Activated T-cell treated with anti-CD3 and anti-CD28 coated beads, Interleukin-2, amount 50 U/mL, for 72 hours (primary cell): ENCODE results near the gene FKBP3. TPM values are rescaled to one million over a fixed set of nuclear protein-coding genes. Genes with fewer than 3 reads are reported as not detected.
A peak's percentile ranks its signal among the peaks of the same experiment; 100 is the strongest.
"Not testable (repeated sequence)": the region's sequence is repeated elsewhere in the genome, so short reads cannot be mapped to it uniquely, and the experiment has no call there.

Experiments
- ATAC-seq, 2 donors: fragments of 150-1000 bp; cut with Tn5 transposase; replicated peaks in 1 of 2; 2 replicates each; pipeline ENCODE4 v1.10.0; 2021; ENCODE audit warnings: moderate library complexity in 2 of 2, mild to moderate bottlenecking in 1 of 2
- DNase-seq, 2 donors: peaks; one replicate each; pipeline ENCODE4 v3.0.0; 2021 to 2022; ENCODE audit warnings: mixed read lengths in 1 of 2
- H3K27ac Mint-ChIP-seq: one replicate; pipeline ENCODE4 v1.8.0; 2022; ENCODE audit warnings: mild to moderate bottlenecking, moderate library complexity, mixed read lengths
- H3K27me3 Mint-ChIP-seq: one replicate; pipeline ENCODE4 v1.8.0; 2022; ENCODE audit warnings: low read depth, mixed read lengths
- H3K36me3 Mint-ChIP-seq, 2 donors: one replicate each; pipeline ENCODE4 v1.8.0; 2022; ENCODE audit warnings: mixed read lengths in 2 of 2, mild to moderate bottlenecking in 1 of 2; ENCODE audit not compliant: insufficient read depth in 2 of 2
- H3K4me1 Mint-ChIP-seq: one replicate; pipeline ENCODE4 v1.8.0; 2022; ENCODE audit warnings: low read depth, mixed read lengths
- H3K4me3 Mint-ChIP-seq, 2 donors: one replicate each; pipeline ENCODE4 v1.8.0; 2022; ENCODE audit warnings: mild to moderate bottlenecking in 2 of 2, mixed read lengths in 2 of 2, moderate library complexity in 2 of 2
- H3K9me3 Mint-ChIP-seq, 2 donors: one replicate each; pipeline ENCODE4 v1.8.0; 2022; ENCODE audit warnings: mixed read lengths in 2 of 2
- total RNA-seq, 2 donors: library from RNA; stranded (reverse); gene quantifications; one replicate each; pipeline ENCODE4 v1.2.3, GENCODE V29; 2022

The FKBP3 gene
- total RNA-seq = 10 to 100 TPM; 48.6 to 49.6 TPM

DNA sequence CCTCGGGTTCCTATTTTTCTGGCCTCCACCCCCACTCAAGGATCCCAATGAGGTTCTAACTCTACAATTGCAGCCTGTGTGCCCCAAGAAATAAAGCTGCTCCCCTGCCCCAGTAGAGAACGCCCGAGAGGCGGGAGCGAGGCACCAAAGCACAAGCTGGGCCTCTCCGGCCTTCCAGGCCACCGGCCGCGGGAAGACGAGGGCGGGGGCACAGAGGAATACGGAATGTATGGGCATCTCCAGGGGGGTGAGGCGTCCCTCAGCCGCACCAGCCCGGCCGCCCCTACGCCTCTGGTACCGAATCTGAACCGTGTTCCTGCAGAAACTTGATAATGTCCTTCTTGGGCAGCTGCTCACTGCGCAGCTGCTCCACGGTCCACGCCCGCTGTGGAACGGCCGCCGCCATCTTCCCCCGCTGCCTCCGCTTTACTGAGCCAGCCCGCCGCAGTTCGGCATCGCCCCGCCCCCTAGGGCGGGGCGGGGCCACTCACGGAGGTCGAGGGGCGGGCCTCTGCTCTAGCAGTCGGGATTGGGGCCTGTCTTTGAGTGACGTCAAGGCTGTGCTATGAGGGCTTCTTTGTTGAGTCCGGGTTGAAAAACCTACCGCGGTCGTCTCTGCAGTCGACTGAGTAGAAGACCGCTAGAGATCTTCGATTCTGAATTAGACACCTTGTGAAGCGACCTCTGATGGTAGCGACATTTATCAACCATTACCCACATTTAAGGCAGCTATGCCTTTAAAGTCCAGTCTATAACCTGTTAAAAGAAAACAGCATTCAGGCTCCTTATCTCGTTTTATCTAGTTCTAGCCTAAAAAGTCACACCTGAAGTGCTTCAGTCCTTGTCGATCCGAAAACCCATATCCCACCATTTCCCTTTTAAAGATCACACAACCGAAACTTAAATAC lies at the start of gene FKBP3:
Gene FKBP3 (minus strand): TSS at position 431 of the 908 bp plus-strand sequence. CDS start 25 bp downstream, at position 406.
- DNase-seq = peak; percentile 91 to 96
- Mint-ChIP-seq H3K36me3 (peaks cover 1 to 6% of the 10 kb centered on the region in 2 donors), H3K27me3 (no peaks in the 10 kb centered on the region), H3K4me1 (peaks cover 43% of the 10 kb centered on the region), H3K4me3 (peak within 1 kb of the TSS; percentile 93 to 100), H3K9me3 (no peaks in the 10 kb centered on the region), H3K27ac (peak within 1 kb of the TSS; percentile 100)
- peak; percentile 95 to 96 for ATAC-seq

DNA sequence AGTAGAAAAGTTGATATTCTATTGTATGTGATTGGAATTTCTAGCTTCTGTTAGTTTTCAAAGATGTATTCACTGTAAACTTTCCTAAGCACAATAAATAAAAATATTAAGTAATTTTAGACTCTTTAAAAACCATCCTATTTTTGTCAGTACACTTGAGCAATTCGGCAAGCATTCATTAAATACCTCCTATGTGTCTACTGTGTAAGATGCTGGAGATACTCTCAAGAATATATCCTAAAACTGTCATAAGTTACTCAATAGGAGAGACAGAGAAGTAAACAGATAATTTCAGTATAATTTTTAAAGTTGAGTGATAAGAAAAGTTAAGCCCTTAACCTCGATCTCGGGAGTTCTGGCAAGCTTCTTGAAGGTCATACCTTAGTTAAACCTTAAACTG lies 47.5 kb upstream of the FKBP3 start:
- no peaks in the 10 kb centered on the region for H3K27me3 Mint-ChIP-seq
- H3K36me3 Mint-ChIP-seq = peaks cover 3 to 6% of the 10 kb centered on the region in 2 donors
- no peak overlapping the region for H3K27ac Mint-ChIP-seq
- no peaks in the 10 kb centered on the region for H3K4me1 Mint-ChIP-seq
- no peak for DNase-seq
- ATAC-seq = no peak
- no peaks in the 10 kb centered on the region for H3K9me3 Mint-ChIP-seq
- H3K4me3 Mint-ChIP-seq = no peak overlapping the region

DNA sequence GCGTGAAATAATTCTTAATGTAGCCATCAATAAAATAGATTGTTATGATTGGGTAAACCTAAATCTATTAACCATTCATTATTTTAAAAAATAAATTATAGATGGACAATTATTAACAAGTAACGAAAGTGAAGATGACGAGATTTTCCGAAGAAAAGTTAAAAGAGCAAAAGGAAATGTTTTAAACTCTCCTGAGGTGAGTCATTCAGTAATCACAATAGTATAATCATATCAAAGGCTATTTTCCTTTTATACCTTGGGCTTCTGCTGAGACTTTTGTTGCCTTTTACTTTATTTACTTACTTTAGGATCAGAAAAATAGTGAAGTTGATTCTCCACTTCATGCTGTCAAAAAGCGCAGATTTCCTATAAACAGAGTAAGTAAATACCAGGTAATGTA lies 47.0 kb upstream of the FKBP3 start:
- DNase-seq (no peak), ATAC-seq (no peak)
- no peaks in the 10 kb centered on the region for H3K9me3 Mint-ChIP-seq
- no peak overlapping the region for H3K27ac Mint-ChIP-seq
- no peaks in the 10 kb centered on the region for H3K27me3 Mint-ChIP-seq
- H3K4me3 Mint-ChIP-seq = no peak overlapping the region
- peaks cover 0 to 4% of the 10 kb centered on the region in 2 donors for H3K36me3 Mint-ChIP-seq
- no peaks in the 10 kb centered on the region for H3K4me1 Mint-ChIP-seq

DNA sequence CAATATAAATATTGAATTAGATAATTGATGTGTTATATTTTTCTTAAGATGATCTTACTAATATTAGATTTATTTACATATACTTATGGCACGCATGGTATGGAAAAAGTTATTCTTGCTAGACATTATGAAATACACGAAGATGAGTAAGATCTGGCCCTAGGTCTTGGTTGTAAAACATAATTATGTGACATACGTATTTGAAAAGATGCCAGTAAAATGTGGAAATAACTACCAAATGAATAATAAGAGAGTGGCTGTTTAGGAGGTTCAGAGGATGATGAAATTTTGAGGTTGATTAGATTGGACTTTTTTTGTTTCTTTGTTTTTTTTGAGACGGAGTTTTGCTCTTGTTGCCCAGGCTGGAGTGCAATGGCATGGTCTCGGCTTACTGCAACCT lies 42.8 kb upstream of the FKBP3 start:
- no peak overlapping the region for H3K4me3 Mint-ChIP-seq
- no peaks in the 10 kb centered on the region for H3K9me3 Mint-ChIP-seq
- no peak overlapping the region for H3K27ac Mint-ChIP-seq
- H3K27me3 Mint-ChIP-seq = no peaks in the 10 kb centered on the region
- DNase-seq (no peak), ATAC-seq (no peak)
- H3K4me1 Mint-ChIP-seq = no peaks in the 10 kb centered on the region
- H3K36me3 Mint-ChIP-seq = peaks cover 0 to 8% of the 10 kb centered on the region in 2 donors

DNA sequence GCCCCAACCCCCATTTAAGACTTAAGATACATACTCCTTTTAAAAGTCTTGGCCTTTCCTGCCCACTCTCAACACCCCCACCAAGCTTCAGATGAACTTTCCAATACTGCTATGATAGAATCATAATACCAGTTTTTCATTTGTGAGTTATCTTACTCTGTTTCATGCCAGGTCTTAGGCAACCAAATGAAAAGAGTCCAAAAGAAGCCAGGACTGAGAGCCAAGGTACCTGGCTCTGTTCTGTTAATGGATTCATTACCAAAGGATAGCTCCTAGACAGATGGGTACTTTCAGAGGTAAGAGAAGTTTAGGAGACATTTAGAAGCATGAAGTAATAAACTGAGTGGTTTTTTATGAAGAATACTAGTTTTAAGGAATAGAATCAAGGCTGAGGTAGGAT lies 35.6 kb upstream of the FKBP3 start:
- no peak for DNase-seq
- H3K36me3 Mint-ChIP-seq = peaks cover 0 to 5% of the 10 kb centered on the region in 2 donors
- no peaks in the 10 kb centered on the region for H3K27me3 Mint-ChIP-seq
- no peaks in the 10 kb centered on the region for H3K4me1 Mint-ChIP-seq
- H3K9me3 Mint-ChIP-seq = no peaks in the 10 kb centered on the region
- no peak for ATAC-seq
- no peak overlapping the region for H3K4me3 Mint-ChIP-seq
- H3K27ac Mint-ChIP-seq = no peak overlapping the region

DNA sequence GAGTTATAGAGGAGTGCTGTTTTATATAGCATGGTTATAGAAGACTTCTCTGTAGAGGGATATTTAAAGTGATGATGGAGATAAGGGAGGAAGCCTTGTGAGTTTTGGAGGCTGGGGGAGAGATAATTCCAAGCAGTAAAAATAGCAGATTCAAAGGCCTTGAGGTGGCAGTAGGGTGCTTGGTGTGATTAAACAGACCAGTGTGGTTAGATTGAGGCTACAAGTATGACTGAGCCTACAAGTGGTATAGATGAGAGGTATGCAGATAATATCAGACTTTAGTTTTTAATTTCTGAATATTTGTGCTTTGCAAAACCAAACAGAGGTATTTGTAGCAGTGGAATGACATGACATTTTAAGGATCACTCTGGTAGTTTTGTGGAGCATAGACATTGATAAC lies 21.8 kb upstream of the FKBP3 start:
- H3K9me3 Mint-ChIP-seq = no peaks in the 10 kb centered on the region

DNA sequence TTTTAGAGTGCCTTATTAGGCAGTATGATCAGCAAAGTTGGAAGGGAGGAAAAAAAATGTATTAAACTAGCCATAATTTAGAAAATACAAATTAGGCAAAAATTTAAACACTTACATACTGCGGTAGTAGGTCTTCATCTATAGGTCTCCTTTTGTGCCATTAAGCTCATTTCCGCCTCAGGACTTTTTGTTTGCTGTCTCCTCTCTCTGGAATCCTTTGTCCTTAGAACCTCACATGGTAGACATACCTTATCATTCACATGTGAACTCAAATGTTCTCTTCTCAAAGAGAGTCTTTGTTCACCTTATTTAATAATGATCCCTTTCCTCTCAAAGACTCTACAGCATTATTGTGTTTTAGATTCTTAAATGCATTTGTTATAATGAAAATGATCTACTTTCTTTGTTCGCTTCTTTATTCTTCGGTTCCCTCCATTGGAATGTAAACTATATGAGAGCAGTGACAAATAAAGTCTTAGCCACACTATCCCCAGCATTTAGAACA lies 16.2 kb upstream of the FKBP3 start:
- no peak overlapping the region for H3K4me3 Mint-ChIP-seq
- no peak overlapping the region for H3K27ac Mint-ChIP-seq
- no peaks in the 10 kb centered on the region for H3K9me3 Mint-ChIP-seq
- H3K27me3 Mint-ChIP-seq = no peaks in the 10 kb centered on the region
- peaks cover 1 to 5% of the 10 kb centered on the region in 2 donors for H3K36me3 Mint-ChIP-seq
- DNase-seq (no peak), ATAC-seq (no peak)
- peaks cover 2% of the 10 kb centered on the region for H3K4me1 Mint-ChIP-seq

More for the DNA sequence above, 21.8 kb upstream of the FKBP3 start:
- ATAC-seq (peak; percentile 88 to 90), DNase-seq (no peak)
- Mint-ChIP-seq H3K36me3 (peaks cover 0 to 4% of the 10 kb centered on the region in 2 donors), H3K4me3 (no peak overlapping the region), H3K4me1 (peaks cover 14% of the 10 kb centered on the region), H3K27me3 (no peaks in the 10 kb centered on the region), H3K27ac (no peak overlapping the region)

DNA sequence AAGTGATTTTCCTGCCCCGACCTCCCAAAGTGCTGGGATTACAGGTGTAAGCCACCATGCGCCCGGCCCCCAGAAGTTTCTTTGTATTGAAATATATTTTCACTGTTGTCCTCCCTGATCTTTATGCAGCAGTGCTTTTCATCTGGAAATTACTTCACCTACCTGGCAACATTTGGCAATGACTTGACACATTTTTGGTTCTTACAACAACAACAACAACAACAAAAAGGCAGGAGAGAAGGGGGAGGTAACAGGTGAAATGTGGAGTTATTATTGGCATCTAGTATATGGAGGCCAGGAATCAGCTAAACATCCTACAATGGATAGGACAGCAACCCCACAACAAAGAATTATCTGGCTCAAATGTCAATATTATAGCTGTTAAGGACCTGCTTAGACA lies 15.3 kb upstream of the FKBP3 start:
- Mint-ChIP-seq H3K4me3 (no peak overlapping the region), H3K4me1 (no peaks in the 10 kb centered on the region), H3K9me3 (no peaks in the 10 kb centered on the region), H3K36me3 (peaks cover 1 to 5% of the 10 kb centered on the region in 2 donors), H3K27me3 (no peaks in the 10 kb centered on the region), H3K27ac (no peak overlapping the region)
- ATAC-seq (no peak), DNase-seq (no peak)

DNA sequence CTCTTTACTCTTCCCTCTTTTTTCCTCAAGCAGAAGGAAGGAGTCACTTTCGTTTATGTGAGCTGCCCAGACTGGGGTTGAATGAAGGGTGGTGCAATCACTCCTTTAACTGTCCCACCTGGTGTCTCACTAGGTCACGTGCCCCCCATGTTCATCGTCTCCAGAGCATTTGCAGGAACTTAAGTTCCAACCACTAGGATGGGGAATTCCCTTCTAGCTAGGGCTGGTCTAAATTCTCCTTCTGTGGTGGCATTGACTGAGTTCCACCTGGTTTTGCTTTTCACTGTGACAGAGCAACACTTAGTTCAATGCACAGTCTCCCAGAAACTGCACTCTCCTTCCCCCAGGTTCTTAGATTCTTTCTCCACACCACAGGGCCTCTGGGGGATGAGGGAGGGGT lies 10.9 kb upstream of the FKBP3 start:
- DNase-seq = no peak
- Mint-ChIP-seq H3K27ac (no peak overlapping the region), H3K9me3 (no peaks in the 10 kb centered on the region), H3K4me3 (no peak overlapping the region), H3K4me1 (peaks cover 11% of the 10 kb centered on the region), H3K36me3 (peaks cover 1 to 6% of the 10 kb centered on the region in 2 donors), H3K27me3 (no peaks in the 10 kb centered on the region)
- no peak for ATAC-seq

DNA sequence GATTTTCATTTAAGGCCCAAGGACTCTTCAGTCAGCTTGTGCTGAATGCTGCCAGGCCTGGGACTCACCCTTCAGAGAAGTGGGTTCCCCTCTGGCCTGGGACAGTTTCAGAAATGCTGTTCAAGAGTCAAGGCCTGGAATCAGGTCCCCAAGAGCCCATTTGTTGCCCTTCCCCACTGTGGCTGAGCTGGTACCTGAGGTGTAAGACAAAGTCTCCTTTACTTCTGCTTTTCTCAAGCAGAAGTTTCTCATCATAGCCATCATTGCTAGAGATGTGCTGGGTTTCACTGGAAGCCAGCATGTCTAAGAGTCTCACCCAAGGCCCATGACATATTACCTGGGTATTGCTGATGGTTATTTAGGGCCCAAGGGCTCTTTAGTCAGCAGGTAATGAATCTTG lies 10.4 kb upstream of the FKBP3 start:
- peaks cover 14% of the 10 kb centered on the region for H3K4me1 Mint-ChIP-seq
- peaks cover 1 to 6% of the 10 kb centered on the region in 2 donors for H3K36me3 Mint-ChIP-seq
- H3K27me3 Mint-ChIP-seq = no peaks in the 10 kb centered on the region
- DNase-seq (no peak), ATAC-seq (no peak)
- H3K4me3 Mint-ChIP-seq = no peak overlapping the region
- H3K9me3 Mint-ChIP-seq = no peaks in the 10 kb centered on the region
- H3K27ac Mint-ChIP-seq = no peak overlapping the region

DNA sequence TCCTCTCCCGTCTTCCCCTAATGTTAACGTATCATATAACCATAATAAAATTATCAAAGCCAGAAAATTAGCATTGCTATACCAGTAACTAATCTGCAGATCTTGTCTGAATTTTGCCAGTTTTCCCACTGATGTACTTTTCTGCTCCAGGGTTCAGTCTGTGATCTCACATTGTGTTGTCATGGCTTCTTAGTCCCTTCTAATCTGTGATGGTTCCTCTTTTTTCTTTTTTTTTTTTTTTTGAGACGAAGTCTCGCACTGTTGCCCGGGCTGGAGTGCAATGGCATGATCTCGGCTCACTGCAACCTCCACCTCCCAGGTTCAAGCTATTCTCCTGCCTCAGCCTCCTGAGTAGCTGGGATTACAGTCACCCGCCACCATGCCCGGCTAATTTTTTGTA lies 7.8 kb upstream of the FKBP3 start:
- H3K36me3 Mint-ChIP-seq, ATAC-seq, H3K27ac Mint-ChIP-seq, DNase-seq, H3K27me3 Mint-ChIP-seq, H3K9me3 Mint-ChIP-seq, H3K4me3 Mint-ChIP-seq: not testable (repeated sequence)
- peaks cover 35% of the 10 kb centered on the region for H3K4me1 Mint-ChIP-seq

DNA sequence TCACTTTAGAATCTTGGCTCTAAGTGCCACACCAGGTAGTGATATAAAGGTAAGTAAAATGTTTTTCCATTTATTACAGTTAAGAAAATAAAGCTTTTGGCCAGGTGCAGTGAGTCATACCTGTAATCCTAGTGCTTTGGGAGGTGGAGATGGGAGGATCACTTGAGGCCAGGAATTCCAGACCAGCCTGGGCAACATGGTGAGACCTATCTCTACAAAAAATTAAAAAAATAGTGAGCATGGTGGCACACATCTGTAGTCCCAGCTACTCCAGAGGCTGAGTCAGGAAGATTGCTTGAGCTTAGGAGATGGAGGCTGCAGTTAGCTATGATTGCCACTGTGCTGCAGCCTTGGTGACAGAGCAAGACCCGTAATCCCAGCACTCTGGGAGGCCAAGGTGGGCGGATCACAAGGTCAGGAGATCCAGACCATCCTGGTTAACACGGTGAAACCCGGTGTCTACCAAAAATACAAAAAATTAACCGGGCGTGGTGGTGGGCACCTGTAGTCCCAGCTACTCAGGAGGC lies 6.4 kb upstream of the FKBP3 start:
- no peak overlapping the region for H3K27ac Mint-ChIP-seq
- no peak for ATAC-seq
- H3K36me3 Mint-ChIP-seq = peaks cover 1 to 3% of the 10 kb centered on the region in 2 donors
- no peak overlapping the region for H3K4me3 Mint-ChIP-seq
- no peaks in the 10 kb centered on the region for H3K9me3 Mint-ChIP-seq
- peaks cover 42% of the 10 kb centered on the region for H3K4me1 Mint-ChIP-seq
- no peaks in the 10 kb centered on the region for H3K27me3 Mint-ChIP-seq
- DNase-seq = no peak

DNA sequence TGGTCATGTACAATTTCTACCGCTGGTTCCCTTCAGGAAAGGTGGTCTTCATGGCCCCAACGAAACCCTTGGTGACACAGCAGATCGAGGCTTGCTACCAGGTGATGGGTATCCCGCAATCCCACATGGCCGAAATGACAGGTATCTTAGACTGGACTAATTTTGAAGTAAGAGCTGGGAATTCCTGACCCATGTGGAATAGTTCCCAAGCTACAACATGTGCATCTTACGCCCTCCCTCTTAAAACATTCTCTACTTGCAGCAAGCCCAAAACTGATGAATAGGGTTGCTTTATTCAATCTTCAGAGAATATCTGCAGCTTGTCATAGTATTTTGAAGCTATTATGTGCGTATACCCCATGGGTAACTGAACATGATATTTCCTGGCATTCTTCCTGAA lies 2.1 kb upstream of the FKBP3 start:
- H3K36me3 Mint-ChIP-seq = peaks cover 1 to 6% of the 10 kb centered on the region in 2 donors
- H3K4me1 Mint-ChIP-seq = peaks cover 53% of the 10 kb centered on the region
- ATAC-seq (no peak), DNase-seq (no peak)
- H3K27ac Mint-ChIP-seq = peak overlapping the region; percentile 100
- H3K4me3 Mint-ChIP-seq = peak overlapping the region; percentile 93 to 100
- no peaks in the 10 kb centered on the region for H3K27me3 Mint-ChIP-seq
- no peaks in the 10 kb centered on the region for H3K9me3 Mint-ChIP-seq
